HEK293 (cell line): ENCODE results near the gene TRAF6.

ENCODE experiments used
- CTCF ChIA-PET: fragments of 350-600 bp; formaldehyde crosslinking; extraction: SDS; loops from one replicate; lab custom pipeline; 2021; ENCODE audit warnings: antibody characterized with exemption; lab: Yijun Ruan, JAX
- POLR2A ChIA-PET: fragments of 300-600 bp; formaldehyde crosslinking; extraction: SDS; loops from one replicate; lab custom pipeline; 2020; ENCODE audit warnings: antibody characterized with exemption, inconsistent platforms; lab: Yijun Ruan, JAX
- H3K27ac ChIP-seq: fragments of 200-500 bp; sonication (Bioruptor generic); 2 replicates; pipeline ENCODE4 v1.5.1; 2014; ENCODE audit warnings: low read depth, low read length, control low read depth, inconsistent platforms; ENCODE audit errors: extremely low read depth
- H3K36me3 ChIP-seq, 2 experiments: fragments of 200-500 bp in 1 of 2; sonication (Bioruptor generic) in 1 of 2; 1 replicate in 1 of 2; 2 replicates in 1 of 2; pipeline ENCODE4 v1.5.1; 2014 to 2017; ENCODE audit warnings: inconsistent platforms in 2 of 2, low read length in 2 of 2; ENCODE audit not compliant: control insufficient read depth in 2 of 2, insufficient read depth in 1 of 2
- H3K4me1 ChIP-seq: fragments of 200-500 bp; sonication (Bioruptor generic); 2 replicates; pipeline ENCODE4 v1.5.1; 2014; ENCODE audit warnings: mild to moderate bottlenecking, low read length, inconsistent platforms; ENCODE audit not compliant: control insufficient read depth, insufficient read depth
- H3K4me3 ChIP-seq: 2 replicates; pipeline ENCODE4 v1.5.1; 2011; ENCODE audit warnings: low read depth, mild to moderate bottlenecking, control low read depth, low read length, moderate library complexity
- H3K9me3 ChIP-seq: fragments of 200-500 bp; sonication (Bioruptor generic); 2 replicates; pipeline ENCODE4 v1.5.1; 2014; ENCODE audit warnings: low read depth, low read length, inconsistent platforms; ENCODE audit not compliant: control insufficient read depth, insufficient read depth
- GLIS1 ChIP-seq: fragments of 450-650 bp; formaldehyde crosslinking; IDR thresholded peaks from 2 replicates; pipeline ENCODE4 v1.5.1; 2016; ENCODE audit warnings: missing biosample characterization, missing genetic modification characterization
- GLIS2 ChIP-seq: fragments of 450-650 bp; formaldehyde crosslinking; IDR thresholded peaks from 2 replicates; pipeline ENCODE4 v1.5.1; 2016; ENCODE audit warnings: missing biosample characterization, missing genetic modification characterization
- KLF7 ChIP-seq: fragments of 450-650 bp; formaldehyde crosslinking; IDR thresholded peaks from 2 replicates; pipeline ENCODE4 v1.5.1; 2016; ENCODE audit warnings: missing biosample characterization, missing genetic modification characterization, borderline replicate concordance
- KLF9 ChIP-seq: fragments of 450-650 bp; formaldehyde crosslinking; IDR thresholded peaks from 2 replicates; pipeline ENCODE4 v1.5.1; 2016; ENCODE audit warnings: missing biosample characterization, missing genetic modification characterization, low read depth
- SP3 ChIP-seq: fragments of 450-650 bp; formaldehyde crosslinking; IDR thresholded peaks from 2 replicates; pipeline ENCODE4 v1.5.1; 2016; ENCODE audit warnings: missing biosample characterization, missing genetic modification characterization
- SP7 ChIP-seq: fragments of 450-650 bp; formaldehyde crosslinking; IDR thresholded peaks from 2 replicates; pipeline ENCODE4 v1.5.1; 2016; ENCODE audit warnings: missing biosample characterization, missing genetic modification characterization
- ZBTB17 ChIP-seq: fragments of 450-650 bp; formaldehyde crosslinking; IDR thresholded peaks from 2 replicates; pipeline ENCODE4 v1.5.1; 2016; ENCODE audit warnings: missing biosample characterization, missing genetic modification characterization
- ZBTB20 ChIP-seq: fragments of 450-650 bp; formaldehyde crosslinking; IDR thresholded peaks from 2 replicates; pipeline ENCODE4 v1.5.1; 2016; ENCODE audit warnings: missing biosample characterization, missing genetic modification characterization
- ZBTB48 ChIP-seq: fragments of 450-650 bp; formaldehyde crosslinking; IDR thresholded peaks from 2 replicates; pipeline ENCODE4 v1.5.1; 2016; ENCODE audit warnings: missing biosample characterization, missing genetic modification characterization
- ZEB2 ChIP-seq: fragments of 450-650 bp; formaldehyde crosslinking; IDR thresholded peaks from 2 replicates; pipeline ENCODE4 v1.5.1; 2016; ENCODE audit warnings: missing biosample characterization, missing genetic modification characterization
- ZFP69B ChIP-seq: fragments of 450-650 bp; formaldehyde crosslinking; IDR thresholded peaks from 2 replicates; pipeline ENCODE4 v1.5.1; 2016; ENCODE audit warnings: missing biosample characterization, missing genetic modification characterization
- ZIC2 ChIP-seq: fragments of 450-650 bp; formaldehyde crosslinking; IDR thresholded peaks from 2 replicates; pipeline ENCODE4 v1.5.1; 2016; ENCODE audit warnings: missing biosample characterization, missing genetic modification characterization
- ZNF184 ChIP-seq: fragments of 450-650 bp; IDR thresholded peaks from 2 replicates; pipeline ENCODE4 v1.5.1; 2018; ENCODE audit warnings: missing biosample characterization, mild to moderate bottlenecking, missing genetic modification characterization
- ZNF211 ChIP-seq: fragments of 450-650 bp; formaldehyde crosslinking; IDR thresholded peaks from 2 replicates; pipeline ENCODE4 v1.5.1; 2016; ENCODE audit warnings: low read depth, missing biosample characterization, missing genetic modification characterization
- ZNF292 ChIP-seq: fragments of 450-650 bp; formaldehyde crosslinking; IDR thresholded peaks from 2 replicates; pipeline ENCODE4 v1.5.1; 2016; ENCODE audit warnings: low read depth, missing biosample characterization, missing genetic modification characterization, borderline replicate concordance
- ZNF341 ChIP-seq: fragments of 450-650 bp; formaldehyde crosslinking; IDR thresholded peaks from 2 replicates; pipeline ENCODE4; 2016; ENCODE audit warnings: low read depth, missing biosample characterization, missing genetic modification characterization
- ZNF544 ChIP-seq: fragments of 450-650 bp; formaldehyde crosslinking; IDR thresholded peaks from 2 replicates; pipeline ENCODE4 v1.5.0; 2017; ENCODE audit warnings: missing biosample characterization, missing genetic modification characterization
- ZNF600 ChIP-seq: fragments of 450-650 bp; formaldehyde crosslinking; IDR thresholded peaks from 2 replicates; pipeline ENCODE4 v1.5.1; 2016; ENCODE audit warnings: missing biosample characterization, missing genetic modification characterization
- ZNF629 ChIP-seq: fragments of 450-650 bp; formaldehyde crosslinking; IDR thresholded peaks from 2 replicates; pipeline ENCODE4 v1.5.1; 2017; ENCODE audit warnings: missing biosample characterization, missing genetic modification characterization
- ZNF660 ChIP-seq: fragments of 450-650 bp; IDR thresholded peaks from 2 replicates; pipeline ENCODE4 v1.5.1; 2018; ENCODE audit warnings: missing biosample characterization, mild to moderate bottlenecking, missing genetic modification characterization
- ZNF785 ChIP-seq: fragments of 450-650 bp; formaldehyde crosslinking; IDR thresholded peaks from 2 replicates; pipeline ENCODE4 v1.5.1; 2016; ENCODE audit warnings: missing biosample characterization, missing genetic modification characterization
- ZSCAN30 ChIP-seq: fragments of 450-650 bp; IDR thresholded peaks from 2 replicates; pipeline ENCODE4 v1.5.1; 2018; ENCODE audit warnings: missing biosample characterization, mild to moderate bottlenecking, missing genetic modification characterization, moderate library complexity
- TF ChIP-seq, protein P1 (sequence below): fragments of 450-650 bp; formaldehyde crosslinking; optimal IDR thresholded peaks from 2 replicates; pipeline ENCODE3; 2016; ENCODE audit warnings: missing biosample characterization, mild to moderate bottlenecking, missing genetic modification characterization
- TF ChIP-seq, protein P2 (sequence below): fragments of 450-650 bp; formaldehyde crosslinking; IDR thresholded peaks from 2 replicates; pipeline ENCODE4 v1.5.1; 2016; ENCODE audit warnings: missing biosample characterization, missing genetic modification characterization
- TF ChIP-seq, protein P3 (sequence below): fragments of 450-650 bp; formaldehyde crosslinking; IDR thresholded peaks from 2 replicates; pipeline ENCODE4 v1.5.1; 2016; ENCODE audit warnings: missing biosample characterization, missing genetic modification characterization
- TF ChIP-seq, protein P4 (sequence below): fragments of 450-650 bp; formaldehyde crosslinking; IDR thresholded peaks from 2 replicates; pipeline ENCODE4 v1.5.1; 2017; ENCODE audit warnings: missing biosample characterization, missing genetic modification characterization

Gene TRAF6

DNA sequence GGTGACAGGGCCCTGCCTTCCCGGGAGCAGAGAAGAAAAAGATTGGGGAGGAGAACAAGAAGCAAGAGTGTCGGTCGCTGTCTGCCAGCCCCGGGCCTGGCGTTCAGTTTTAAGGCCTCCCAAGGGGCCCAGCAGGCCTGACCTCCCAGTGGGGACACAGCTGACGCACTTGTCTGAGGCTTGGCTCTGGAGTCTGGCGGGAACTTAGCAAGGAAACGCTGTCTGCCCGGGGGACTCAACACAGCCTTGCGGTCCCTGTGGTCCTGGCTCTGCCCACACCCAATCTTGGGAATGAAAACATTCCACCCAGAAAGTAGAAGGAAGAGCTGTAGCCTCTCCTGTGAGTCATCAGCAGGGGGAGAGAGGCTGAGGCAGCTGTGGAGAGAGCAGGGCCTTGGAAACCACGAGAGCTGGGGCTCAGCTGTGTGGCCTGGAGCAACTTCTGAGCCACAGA, 54.4 kb downstream of the TRAF6 start:
- Histone ChIP-seq H3K36me3 (no peaks in the 10 kb centered on the region), H3K9me3 (no peaks in the 10 kb centered on the region), H3K27ac (peak overlapping the region; percentile 74), H3K4me1 (peaks cover 5% of the 10 kb centered on the region; the same call in 1 of the 2 replicates), H3K4me3 (no peak overlapping the region)
- ChIA-PET POLR2A (interaction anchor here (0.7 to 2.5 kb wide), 12 partner anchors 9 to 166 kb away, joined by 3 to 33 read pairs (median 6); partner anchors contain the start of genes COMMD9 and TRAF6), CTCF (interaction anchor here (0.7 to 2.4 kb wide), 6 partner anchors 9 to 163 kb away, joined by 3 to 26 read pairs (median 8); no protein-coding TSS in a partner anchor)
- TF ChIP-seq, protein P1, sequence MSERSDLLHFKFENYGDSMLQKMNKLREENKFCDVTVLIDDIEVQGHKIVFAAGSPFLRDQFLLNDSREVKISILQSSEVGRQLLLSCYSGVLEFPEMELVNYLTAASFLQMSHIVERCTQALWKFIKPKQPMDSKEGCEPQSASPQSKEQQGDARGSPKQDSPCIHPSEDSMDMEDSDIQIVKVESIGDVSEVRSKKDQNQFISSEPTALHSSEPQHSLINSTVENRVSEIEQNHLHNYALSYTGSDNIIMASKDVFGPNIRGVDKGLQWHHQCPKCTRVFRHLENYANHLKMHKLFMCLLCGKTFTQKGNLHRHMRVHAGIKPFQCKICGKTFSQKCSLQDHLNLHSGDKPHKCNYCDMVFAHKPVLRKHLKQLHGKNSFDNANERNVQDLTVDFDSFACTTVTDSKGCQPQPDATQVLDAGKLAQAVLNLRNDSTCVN: no peak
- TF ChIP-seq ZBTB20 (tag by site-specific recombination) (peak; percentile 19; the same call in 1 of the 2 replicates), ZIC2 (peak; percentile 78), GLIS2 (tag by site-specific recombination) (0 out of 2 replicates have a peak, but pooled peaks have one; percentile 26), ZNF341 (tag by site-specific recombination) (peak; percentile 66), ZNF544 (no peak), KLF7 (tag by site-specific recombination) (no peak), ZNF785 (tag by site-specific recombination) (no peak), ZEB2 (tag by site-specific recombination) (0 out of 2 replicates have a peak, but pooled peaks have one; percentile 26), SP7 (tag by site-specific recombination) (peak; percentile 25; the same call in 1 of the 2 replicates), ZNF184 (tag by site-specific recombination) (0 out of 2 replicates have a peak, but pooled peaks have one; percentile 16), ZNF629 (tag by site-specific recombination) (peak; percentile 32; the same call in 1 of the 2 replicates), SP3 (tag by site-specific recombination) (no peak), ZNF292 (tag by site-specific recombination) (no peak), ZNF660 (tag by site-specific recombination) (0 out of 2 replicates have a peak, but pooled peaks have one; percentile 67), ZNF600 (tag by site-specific recombination) (peak; percentile 53; the same call in 1 of the 2 replicates), ZBTB17 (tag by site-specific recombination) (0 out of 2 replicates have a peak, but pooled peaks have one; percentile 23), ZBTB48 (tag by site-specific recombination) (peak; percentile 39; the same call in 1 of the 2 replicates), ZNF211 (tag by site-specific recombination) (no peak), ZSCAN30 (tag by site-specific recombination) (no peak), ZFP69B (tag by site-specific recombination) (0 out of 2 replicates have a peak, but pooled peaks have one; percentile 26), GLIS1 (peak; percentile 89), KLF9 (tag by site-specific recombination) (no peak)
- TF ChIP-seq, protein P2, sequence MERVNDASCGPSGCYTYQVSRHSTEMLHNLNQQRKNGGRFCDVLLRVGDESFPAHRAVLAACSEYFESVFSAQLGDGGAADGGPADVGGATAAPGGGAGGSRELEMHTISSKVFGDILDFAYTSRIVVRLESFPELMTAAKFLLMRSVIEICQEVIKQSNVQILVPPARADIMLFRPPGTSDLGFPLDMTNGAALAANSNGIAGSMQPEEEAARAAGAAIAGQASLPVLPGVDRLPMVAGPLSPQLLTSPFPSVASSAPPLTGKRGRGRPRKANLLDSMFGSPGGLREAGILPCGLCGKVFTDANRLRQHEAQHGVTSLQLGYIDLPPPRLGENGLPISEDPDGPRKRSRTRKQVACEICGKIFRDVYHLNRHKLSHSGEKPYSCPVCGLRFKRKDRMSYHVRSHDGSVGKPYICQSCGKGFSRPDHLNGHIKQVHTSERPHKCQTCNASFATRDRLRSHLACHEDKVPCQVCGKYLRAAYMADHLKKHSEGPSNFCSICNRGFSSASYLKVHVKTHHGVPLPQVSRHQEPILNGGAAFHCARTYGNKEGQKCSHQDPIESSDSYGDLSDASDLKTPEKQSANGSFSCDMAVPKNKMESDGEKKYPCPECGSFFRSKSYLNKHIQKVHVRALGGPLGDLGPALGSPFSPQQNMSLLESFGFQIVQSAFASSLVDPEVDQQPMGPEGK: peak; percentile 25; the same call in 1 of the 2 replicates
- TF ChIP-seq, protein P3, sequence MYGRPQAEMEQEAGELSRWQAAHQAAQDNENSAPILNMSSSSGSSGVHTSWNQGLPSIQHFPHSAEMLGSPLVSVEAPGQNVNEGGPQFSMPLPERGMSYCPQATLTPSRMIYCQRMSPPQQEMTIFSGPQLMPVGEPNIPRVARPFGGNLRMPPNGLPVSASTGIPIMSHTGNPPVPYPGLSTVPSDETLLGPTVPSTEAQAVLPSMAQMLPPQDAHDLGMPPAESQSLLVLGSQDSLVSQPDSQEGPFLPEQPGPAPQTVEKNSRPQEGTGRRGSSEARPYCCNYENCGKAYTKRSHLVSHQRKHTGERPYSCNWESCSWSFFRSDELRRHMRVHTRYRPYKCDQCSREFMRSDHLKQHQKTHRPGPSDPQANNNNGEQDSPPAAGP: peak; percentile 34
- TF ChIP-seq, protein P4, sequence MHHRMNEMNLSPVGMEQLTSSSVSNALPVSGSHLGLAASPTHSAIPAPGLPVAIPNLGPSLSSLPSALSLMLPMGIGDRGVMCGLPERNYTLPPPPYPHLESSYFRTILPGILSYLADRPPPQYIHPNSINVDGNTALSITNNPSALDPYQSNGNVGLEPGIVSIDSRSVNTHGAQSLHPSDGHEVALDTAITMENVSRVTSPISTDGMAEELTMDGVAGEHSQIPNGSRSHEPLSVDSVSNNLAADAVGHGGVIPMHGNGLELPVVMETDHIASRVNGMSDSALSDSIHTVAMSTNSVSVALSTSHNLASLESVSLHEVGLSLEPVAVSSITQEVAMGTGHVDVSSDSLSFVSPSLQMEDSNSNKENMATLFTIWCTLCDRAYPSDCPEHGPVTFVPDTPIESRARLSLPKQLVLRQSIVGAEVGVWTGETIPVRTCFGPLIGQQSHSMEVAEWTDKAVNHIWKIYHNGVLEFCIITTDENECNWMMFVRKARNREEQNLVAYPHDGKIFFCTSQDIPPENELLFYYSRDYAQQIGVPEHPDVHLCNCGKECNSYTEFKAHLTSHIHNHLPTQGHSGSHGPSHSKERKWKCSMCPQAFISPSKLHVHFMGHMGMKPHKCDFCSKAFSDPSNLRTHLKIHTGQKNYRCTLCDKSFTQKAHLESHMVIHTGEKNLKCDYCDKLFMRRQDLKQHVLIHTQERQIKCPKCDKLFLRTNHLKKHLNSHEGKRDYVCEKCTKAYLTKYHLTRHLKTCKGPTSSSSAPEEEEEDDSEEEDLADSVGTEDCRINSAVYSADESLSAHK (tag by site-specific recombination): peak; percentile 80
